ENCODE results near the gene PLN.

DNA sequence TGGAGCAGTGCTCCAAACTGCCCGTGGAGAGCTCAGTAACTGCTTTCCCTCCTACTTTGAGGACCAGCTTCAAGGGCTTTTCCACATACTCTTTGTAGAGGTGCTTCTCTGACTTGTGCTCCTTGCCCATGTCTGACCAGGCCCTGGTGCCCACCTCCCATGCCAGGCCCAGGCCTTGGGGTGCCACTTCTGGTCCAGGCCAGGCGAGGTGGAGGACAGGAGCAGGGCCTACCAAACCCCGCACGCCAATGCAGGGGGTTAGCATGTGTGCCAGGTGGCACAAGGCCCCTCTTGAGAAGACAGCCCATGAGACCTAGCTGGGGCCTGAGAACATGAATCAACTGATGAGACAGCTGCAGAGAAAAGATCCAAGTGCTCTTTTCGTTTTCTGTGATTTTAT lies 47.0 kb upstream of the PLN start:
- TF ChIP-seq EZH2 (IDR thresholded peaks at IDR 0.05; ENCODE audit: insufficient read depth, poor library complexity, severe bottlenecking) (no peak), EZH2phosphoT487 (IDR thresholded peaks at IDR 0.05; ENCODE audit: insufficient read depth, low read depth) (no peak)
